Measurements from ENCODE around the gene TRDN. TPM values are rescaled to one million over a fixed set of nuclear protein-coding genes. Genes with fewer than 3 reads are reported as not detected.

Gene TRDN
- total RNA-seq, 4 donors from 2014 or later: under 0.01 to 5.6 (median 1.6) TPM; not detected in 1

- no peaks in the 10 kb centered on the region for H3K27me3 ChIP-seq
- H3K4me1 ChIP-seq: no peaks in the 10 kb centered on the region
- no peak overlapping the region for H3K27ac ChIP-seq
- intact Hi-C loops (cut with DNase I; ENCODE audit: low total_unique reads): no loop called here
- no peaks in the 10 kb centered on the region for H3K9me3 ChIP-seq
- no peak for DNase-seq
- H3K4me3 ChIP-seq: no peak overlapping the region
- no peaks in the 10 kb centered on the region for H3K36me3 ChIP-seq
- TF ChIP-seq CTCF (IDR thresholded peaks at IDR 0.05) (no peak), POLR2A (IDR thresholded peaks at IDR 0.05) (no peak)
Observed at GRCh38 chr6:123211777-123212545, 424.8 kb downstream of the TRDN start.

- DNase-seq: no peak
- Histone ChIP-seq H3K9me3 (no peaks in the 10 kb centered on the region), H3K27ac (no peak overlapping the region), H3K4me1 (no peaks in the 10 kb centered on the region), H3K36me3 (no peaks in the 10 kb centered on the region), H3K27me3 (no peaks in the 10 kb centered on the region), H3K4me3 (no peak overlapping the region)
- intact Hi-C loops (cut with DNase I; ENCODE audit: low total_unique reads): no loop called here
- TF ChIP-seq CTCF (IDR thresholded peaks at IDR 0.05) (no peak), POLR2A (IDR thresholded peaks at IDR 0.05) (no peak)
Observed at GRCh38 chr6:123210645-123211044, 426.1 kb downstream of the TRDN start.

- intact Hi-C loops (cut with DNase I; ENCODE audit: low total_unique reads): no loop called here
Observed at GRCh38 chr6:123207967-123208510, 428.7 kb downstream of the TRDN start.

GRCh38 chr6:123203928-123204327 lies 432.8 kb downstream of the TRDN start:
- intact Hi-C loops (cut with DNase I; ENCODE audit: low total_unique reads): no loop called here

More at GRCh38 chr6:123207967-123208510, 428.7 kb downstream of the TRDN start:
- Histone ChIP-seq H3K36me3 (no peaks in the 10 kb centered on the region), H3K27me3 (no peaks in the 10 kb centered on the region), H3K9me3 (no peaks in the 10 kb centered on the region), H3K4me3 (no peak overlapping the region), H3K27ac (no peak overlapping the region), H3K4me1 (no peaks in the 10 kb centered on the region)
- no peak for DNase-seq
- TF ChIP-seq POLR2A (IDR thresholded peaks at IDR 0.05) (no peak), CTCF (IDR thresholded peaks at IDR 0.05) (no peak)

More at GRCh38 chr6:123203928-123204327, 432.8 kb downstream of the TRDN start:
- H3K9me3 ChIP-seq: no peaks in the 10 kb centered on the region
- no peaks in the 10 kb centered on the region for H3K4me1 ChIP-seq
- DNase-seq: no peak
- no peak overlapping the region for H3K4me3 ChIP-seq
- TF ChIP-seq CTCF (IDR thresholded peaks at IDR 0.05): no peak
- TF ChIP-seq POLR2A (IDR thresholded peaks at IDR 0.05): no peak
- no peaks in the 10 kb centered on the region for H3K36me3 ChIP-seq
- H3K27me3 ChIP-seq: no peaks in the 10 kb centered on the region
- H3K27ac ChIP-seq: no peak overlapping the region
